Liver (tissue), 9 donors: ENCODE data around the gene MEP1A. TPM values are rescaled to one million over a fixed set of nuclear protein-coding genes. Genes with fewer than 3 reads are reported as not detected.

Experiments used
- DNase-seq: peaks from one replicate; pipeline ENCODE4 v3.0.0-alpha.2; 2017; ENCODE audit warnings: low spot score
- H3K27ac ChIP-seq, 2 donors: one replicate each; pipeline ENCODE4 v1.7.0; 2013; ENCODE audit warnings: inconsistent platforms in 2 of 2, low read length in 2 of 2, control low read depth in 1 of 2, low read depth in 1 of 2, mild to moderate bottlenecking in 1 of 2
- H3K27me3 ChIP-seq, 4 donors: one replicate each; pipeline versions ENCODE4 v1.6.1 to v1.7.0; 2013; ENCODE audit warnings: low read length in 3 of 4, inconsistent platforms in 1 of 4, mild to moderate bottlenecking in 1 of 4, moderate library complexity in 1 of 4; ENCODE audit not compliant: control insufficient read depth in 4 of 4, insufficient read depth in 4 of 4
- H3K36me3 ChIP-seq, 4 donors: one replicate each; pipeline versions ENCODE4 v1.6.1 to v1.7.0; 2013; ENCODE audit warnings: low read length in 3 of 4, mild to moderate bottlenecking in 3 of 4, low read depth in 1 of 4, moderate library complexity in 1 of 4; ENCODE audit not compliant: control insufficient read depth in 4 of 4, insufficient read depth in 3 of 4
- H3K4me1 ChIP-seq, 4 donors: one replicate each; pipeline versions ENCODE4 v1.6.1 to v1.7.0; 2013; ENCODE audit warnings: low read length in 3 of 4, mild to moderate bottlenecking in 3 of 4, moderate library complexity in 1 of 4; ENCODE audit not compliant: control insufficient read depth in 4 of 4, insufficient read depth in 4 of 4
- H3K4me3 ChIP-seq, 3 donors: one replicate each; pipeline versions ENCODE4 v1.6.1 to v1.7.0; 2013; ENCODE audit warnings: low read length in 3 of 3, control low read depth in 1 of 3, low read depth in 1 of 3, mild to moderate bottlenecking in 1 of 3
- H3K9ac ChIP-seq, 2 donors: one replicate each; pipeline ENCODE4 v1.7.0; 2013; ENCODE audit warnings: low read length in 2 of 2, mild to moderate bottlenecking in 2 of 2, moderate library complexity in 2 of 2, control low read depth in 1 of 2, low read depth in 1 of 2
- H3K9me3 ChIP-seq, 4 donors: one replicate each; pipeline versions ENCODE4 v1.6.1 to v1.7.0; 2013; ENCODE audit warnings: low read length in 3 of 4; ENCODE audit not compliant: control insufficient read depth in 4 of 4
- ATF3 ChIP-seq: IDR thresholded peaks from 2 replicates; pipeline ENCODE4 v1.6.1; 2016; ENCODE audit warnings: antibody characterized with exemption
- EGR1 ChIP-seq, 2 donors: IDR thresholded peaks; 2 replicates each; pipeline ENCODE4 v1.6.1; 2016 to 2018; ENCODE audit warnings: antibody characterized with exemption in 2 of 2, low read depth in 2 of 2
- FOXA1 ChIP-seq: IDR thresholded peaks from 2 replicates; pipeline ENCODE4 v1.6.1; 2016; ENCODE audit warnings: antibody characterized with exemption
- FOXA2 ChIP-seq: IDR thresholded peaks from 2 replicates; pipeline ENCODE4 v1.6.1; 2016; ENCODE audit warnings: antibody characterized with exemption
- GABPA ChIP-seq, 2 donors: IDR thresholded peaks in 1 of 2; conservative IDR thresholded peaks in 1 of 2; 2 replicates each; pipeline ENCODE4 v1.6.1; 2016; ENCODE audit warnings: antibody characterized with exemption in 2 of 2, mild to moderate bottlenecking in 1 of 2, moderate library complexity in 1 of 2
- HNF4A ChIP-seq, 2 donors: conservative IDR thresholded peaks; 2 replicates each; pipeline ENCODE4 v1.6.1; 2016; ENCODE audit warnings: antibody characterized with exemption in 2 of 2, mild to moderate bottlenecking in 2 of 2
- HNF4G ChIP-seq: IDR thresholded peaks from 2 replicates; pipeline ENCODE4 v1.6.1; 2016; ENCODE audit warnings: antibody characterized with exemption
- JUND ChIP-seq, 2 donors: IDR thresholded peaks; 2 replicates each; pipeline ENCODE4 v1.6.1; 2016; ENCODE audit warnings: antibody characterized with exemption in 2 of 2
- NR2F2 ChIP-seq: IDR thresholded peaks from 2 replicates; pipeline ENCODE4 v1.6.1; 2016; ENCODE audit warnings: antibody characterized with exemption
- RAD21 ChIP-seq, 2 donors: IDR thresholded peaks; 2 replicates each; pipeline ENCODE4 v1.6.1; 2016; ENCODE audit warnings: antibody characterized with exemption in 2 of 2, mild to moderate bottlenecking in 2 of 2
- REST ChIP-seq: IDR thresholded peaks from 2 replicates; pipeline ENCODE4 v1.6.1; 2016; ENCODE audit warnings: antibody characterized with exemption, mild to moderate bottlenecking
- RXRA ChIP-seq, 2 donors: IDR thresholded peaks; 2 replicates each; pipeline ENCODE4 v1.6.1; 2017 to 2018; ENCODE audit warnings: antibody characterized with exemption in 2 of 2, mild to moderate bottlenecking in 1 of 2
- SP1 ChIP-seq: IDR thresholded peaks from 2 replicates; pipeline ENCODE4 v1.6.1; 2018; ENCODE audit warnings: antibody characterized with exemption, mild to moderate bottlenecking
- TAF1 ChIP-seq: conservative IDR thresholded peaks from 2 replicates; pipeline ENCODE4 v1.6.1; 2016; ENCODE audit warnings: antibody characterized with exemption, mild to moderate bottlenecking
- YY1 ChIP-seq: IDR thresholded peaks from 2 replicates; pipeline ENCODE4 v1.6.1; 2016; ENCODE audit warnings: antibody characterized with exemption, mild to moderate bottlenecking
- ZBTB33 ChIP-seq: IDR thresholded peaks from 2 replicates; pipeline ENCODE4 v1.6.1; 2016; ENCODE audit warnings: antibody characterized with exemption
- WGBS: extraction: QIAGEN DNeasy Blood & Tissue Kit; methylation state at CpG from one replicate; pipeline ENCODE4 v1.1.7; 2013; 5-methylcytosine and 5-hydroxymethylcytosine counted together
- polyA plus RNA-seq, 2 donors: library from polyadenylated mRNA; stranded (reverse) in 1 of 2; unstranded in 1 of 2; fragments of 200-250 nt in 1 of 2; fragments of >200 nt in 1 of 2; fragmentation: Nextera tagmentation in 1 of 2; extraction: Ambion mirVana in 1 of 2; gene quantifications; one replicate each; pipeline versions ENCODE4 v1.2.1 to v1.2.3, GENCODE V29; 2013 to 2015
- total RNA-seq, 2 donors: library from RNA; depleted of rRNA; stranded (reverse); fragments of >200 nt; gene quantifications; one replicate each; pipeline ENCODE4 v1.2.3, GENCODE V29; 2014
- TF ChIP-seq, protein P1 (sequence below): IDR thresholded peaks from 2 replicates; pipeline ENCODE4 v1.6.1; 2016; ENCODE audit warnings: antibody characterized with exemption
- TF ChIP-seq, protein P2 (sequence below): fragments of 150-350 bp; IDR thresholded peaks from 2 replicates; pipeline ENCODE4 v1.5.1; 2017; ENCODE audit warnings: improper control_type of control experiment, low read depth, low read length; ENCODE audit not compliant: missing input control
- donor health status: healthy.
- donor health status: healthy.
- donor health status: healthy.
- donor health status: healthy.
- donor health status: healthy.

The MEP1A gene
- total and polyA plus RNA-seq, 4 donors = 0.01 to 1.8 (median 0.08) TPM; not detected in 1

GRCh38 chr6:46792635-46793034, 554 bp upstream of the MEP1A start:
- no peak for DNase-seq
- Histone ChIP-seq H3K9ac (no peak overlapping the region), H3K9me3 (no peaks in the 10 kb centered on the region), H3K27me3 (no peaks in the 10 kb centered on the region), H3K4me1 (no peaks in the 10 kb centered on the region), H3K27ac (no peak overlapping the region), H3K36me3 (no peaks in the 10 kb centered on the region), H3K4me3 (no peak overlapping the region)
- WGBS = 8% methylated on average over 1 of the region's 1 CpG
- no peak for TF ChIP-seq HNF4G
- no peak for TF ChIP-seq YY1
- TF ChIP-seq FOXA1 = no peak
- TF ChIP-seq RXRA (IDR thresholded peaks at IDR 0.05) = no peak
- no peak for TF ChIP-seq NR2F2
- no peak for TF ChIP-seq TAF1
- TF ChIP-seq REST = no peak
- TF ChIP-seq ATF3 = no peak
- no peak for TF ChIP-seq ZBTB33
- TF ChIP-seq, protein P1, sequence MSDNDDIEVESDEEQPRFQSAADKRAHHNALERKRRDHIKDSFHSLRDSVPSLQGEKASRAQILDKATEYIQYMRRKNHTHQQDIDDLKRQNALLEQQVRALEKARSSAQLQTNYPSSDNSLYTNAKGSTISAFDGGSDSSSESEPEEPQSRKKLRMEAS = no peak
- TF ChIP-seq SP1 = no peak
- no peak for TF ChIP-seq RAD21 (IDR thresholded peaks at IDR 0.05)
- no peak for TF ChIP-seq GABPA (IDR thresholded peaks at IDR 0.05 in 1 of 2, conservative IDR thresholded peaks at IDR 0.05 in 1 of 2)
- TF ChIP-seq EGR1 (IDR thresholded peaks at IDR 0.05; ENCODE audit: low read depth in 2 of 2) = no peak
- no peak for TF ChIP-seq FOXA2
- no peak for TF ChIP-seq HNF4A (conservative IDR thresholded peaks at IDR 0.05)
- no peak for TF ChIP-seq JUND (IDR thresholded peaks at IDR 0.05)
- TF ChIP-seq, protein P2, sequence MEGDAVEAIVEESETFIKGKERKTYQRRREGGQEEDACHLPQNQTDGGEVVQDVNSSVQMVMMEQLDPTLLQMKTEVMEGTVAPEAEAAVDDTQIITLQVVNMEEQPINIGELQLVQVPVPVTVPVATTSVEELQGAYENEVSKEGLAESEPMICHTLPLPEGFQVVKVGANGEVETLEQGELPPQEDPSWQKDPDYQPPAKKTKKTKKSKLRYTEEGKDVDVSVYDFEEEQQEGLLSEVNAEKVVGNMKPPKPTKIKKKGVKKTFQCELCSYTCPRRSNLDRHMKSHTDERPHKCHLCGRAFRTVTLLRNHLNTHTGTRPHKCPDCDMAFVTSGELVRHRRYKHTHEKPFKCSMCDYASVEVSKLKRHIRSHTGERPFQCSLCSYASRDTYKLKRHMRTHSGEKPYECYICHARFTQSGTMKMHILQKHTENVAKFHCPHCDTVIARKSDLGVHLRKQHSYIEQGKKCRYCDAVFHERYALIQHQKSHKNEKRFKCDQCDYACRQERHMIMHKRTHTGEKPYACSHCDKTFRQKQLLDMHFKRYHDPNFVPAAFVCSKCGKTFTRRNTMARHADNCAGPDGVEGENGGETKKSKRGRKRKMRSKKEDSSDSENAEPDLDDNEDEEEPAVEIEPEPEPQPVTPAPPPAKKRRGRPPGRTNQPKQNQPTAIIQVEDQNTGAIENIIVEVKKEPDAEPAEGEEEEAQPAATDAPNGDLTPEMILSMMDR = no peak
